ENCODE measurements around the gene ITK.

The ITK gene

DNA sequence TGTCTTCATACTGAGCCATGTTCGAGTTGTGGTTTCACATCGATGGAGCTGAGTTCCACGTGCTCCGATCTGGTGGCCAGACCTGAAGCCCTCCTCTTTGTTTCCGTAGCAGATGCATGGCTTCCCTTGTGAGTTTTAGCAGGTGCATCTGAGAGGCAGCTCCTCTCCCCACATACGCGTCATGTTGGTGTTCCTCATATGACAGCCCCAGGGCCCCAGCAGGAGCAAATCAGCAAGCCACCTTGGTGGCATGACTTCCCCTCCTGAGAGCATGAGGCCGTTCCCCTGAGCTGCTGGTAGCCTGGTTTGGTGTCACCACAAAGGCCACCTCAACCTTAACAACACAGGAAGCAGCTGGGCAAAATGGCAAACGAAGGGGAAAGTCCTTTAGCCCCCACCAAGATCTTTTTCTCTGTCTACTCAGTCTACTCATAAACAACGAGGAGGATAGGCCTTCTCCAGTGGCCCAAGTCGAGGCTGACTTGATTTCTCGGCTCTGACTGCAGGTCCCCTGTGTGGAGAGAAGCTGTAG is 91.2 kb downstream of the ITK start:
- no peak overlapping the region for H2AFZ ChIP-seq (ENCODE audit: low read depth, low read length)
- no peak overlapping the region for H3K4me3 ChIP-seq (ENCODE audit: low read length)
- peaks cover 11% of the 10 kb centered on the region for H3K36me3 ChIP-seq (ENCODE audit: insufficient read depth, low read length)
- peaks cover 22% of the 10 kb centered on the region for H3K4me1 ChIP-seq (ENCODE audit: insufficient read depth, low read length)
- peaks cover 3% of the 10 kb centered on the region for H3K9me3 ChIP-seq (ENCODE audit: low read length)
- no peaks in the 10 kb centered on the region for H3K27me3 ChIP-seq (ENCODE audit: insufficient read depth, low read length)

DNA sequence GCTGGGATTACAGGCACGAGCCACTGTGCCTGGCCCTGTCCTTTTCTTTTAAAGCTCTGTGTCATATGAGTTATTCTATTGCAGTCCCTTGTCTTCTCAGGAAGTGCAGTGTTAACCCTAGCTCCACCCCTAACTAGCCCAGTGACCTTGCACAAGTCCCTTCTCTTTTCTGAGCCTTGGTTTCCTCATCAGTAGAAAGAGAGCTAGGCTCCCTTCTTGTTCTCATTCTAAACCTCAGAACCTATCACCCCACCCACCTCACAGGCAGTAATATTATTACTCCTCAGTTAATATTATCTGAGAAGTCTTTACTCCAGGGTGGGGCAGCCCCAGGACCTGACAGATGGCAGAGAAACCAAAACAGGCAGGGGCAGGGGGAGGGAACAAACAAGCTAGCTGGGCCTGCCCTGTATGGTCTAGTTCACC is 92.5 kb downstream of the ITK start:
- Histone ChIP-seq H3K4me3 (ENCODE audit: low read length) (no peak overlapping the region), H3K4me1 (ENCODE audit: insufficient read depth, low read length) (peaks cover 8% of the 10 kb centered on the region), H3K27me3 (ENCODE audit: insufficient read depth, low read length) (no peaks in the 10 kb centered on the region), H3K36me3 (ENCODE audit: insufficient read depth, low read length) (peaks cover 11% of the 10 kb centered on the region), H3K9me3 (ENCODE audit: low read length) (peaks cover 3% of the 10 kb centered on the region), H2AFZ (ENCODE audit: low read depth, low read length) (no peak overlapping the region)

DNA sequence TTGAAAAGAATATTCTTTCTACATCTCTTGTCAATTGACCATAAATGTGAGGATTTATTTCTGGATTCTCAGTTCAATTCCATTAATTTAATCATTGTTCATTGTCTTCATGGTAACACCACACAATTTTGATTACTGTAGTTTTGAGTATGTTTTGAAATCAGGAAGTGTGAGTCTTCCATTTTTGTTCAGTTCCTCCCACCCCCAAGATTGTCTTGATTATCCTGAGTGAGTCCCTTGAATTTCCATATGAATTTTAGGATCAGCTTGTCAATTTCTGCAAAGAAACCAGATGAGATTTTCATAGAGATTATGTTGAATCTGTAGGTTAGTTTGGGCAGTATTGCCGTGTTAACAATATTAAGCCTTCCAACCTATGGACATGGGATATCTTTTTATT is 94.8 kb downstream of the ITK start:
- Histone ChIP-seq H3K36me3 (ENCODE audit: insufficient read depth, low read length) (peaks cover 6% of the 10 kb centered on the region), H3K4me1 (ENCODE audit: insufficient read depth, low read length) (no peaks in the 10 kb centered on the region), H3K9me3 (ENCODE audit: low read length) (peaks cover 3% of the 10 kb centered on the region), H3K4me3 (ENCODE audit: low read length) (no peak overlapping the region), H2AFZ (ENCODE audit: low read depth, low read length) (no peak overlapping the region), H3K27me3 (ENCODE audit: insufficient read depth, low read length) (no peaks in the 10 kb centered on the region)

DNA sequence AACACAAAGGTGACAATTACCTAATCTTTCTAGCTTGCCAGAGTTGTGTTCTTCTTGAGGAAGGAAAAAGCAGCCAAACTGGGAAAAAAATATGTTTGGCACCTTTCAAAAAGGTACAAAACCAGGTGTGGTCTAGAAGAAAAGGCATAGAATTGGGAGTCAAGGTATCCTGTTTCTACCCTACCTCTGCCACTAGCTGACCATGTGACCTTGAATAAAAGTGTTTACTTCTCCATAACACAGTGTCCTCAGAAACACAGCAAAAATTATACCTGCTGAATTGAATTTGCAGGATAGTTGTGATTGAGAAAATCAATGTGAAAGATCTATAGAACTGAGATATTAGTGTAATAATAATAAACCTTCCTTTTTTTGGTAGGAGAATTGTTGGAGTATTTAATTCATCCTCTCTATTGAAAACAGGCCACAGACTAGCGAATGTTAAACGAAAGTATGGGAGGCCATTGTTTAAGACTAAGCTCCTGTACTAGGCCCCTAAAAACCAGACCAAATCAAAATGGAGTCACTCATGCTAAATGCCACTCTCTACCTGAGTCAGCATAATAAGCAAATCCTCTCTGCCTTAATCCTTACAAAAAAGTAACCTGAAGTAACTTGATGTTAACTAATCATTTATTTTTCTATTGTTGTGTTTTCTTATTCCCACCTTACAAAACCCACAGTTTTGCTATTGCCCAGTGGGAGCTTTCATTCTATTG is 97.8 kb downstream of the ITK start:
- H2AFZ ChIP-seq (ENCODE audit: low read depth, low read length) = no peak overlapping the region
- H3K36me3 ChIP-seq (ENCODE audit: insufficient read depth, low read length) = no peaks in the 10 kb centered on the region
- H3K4me1 ChIP-seq (ENCODE audit: insufficient read depth, low read length) = no peaks in the 10 kb centered on the region
- no peak overlapping the region for H3K4me3 ChIP-seq (ENCODE audit: low read length)
- peaks cover 3% of the 10 kb centered on the region for H3K9me3 ChIP-seq (ENCODE audit: low read length)
- no peaks in the 10 kb centered on the region for H3K27me3 ChIP-seq (ENCODE audit: insufficient read depth, low read length)

DNA sequence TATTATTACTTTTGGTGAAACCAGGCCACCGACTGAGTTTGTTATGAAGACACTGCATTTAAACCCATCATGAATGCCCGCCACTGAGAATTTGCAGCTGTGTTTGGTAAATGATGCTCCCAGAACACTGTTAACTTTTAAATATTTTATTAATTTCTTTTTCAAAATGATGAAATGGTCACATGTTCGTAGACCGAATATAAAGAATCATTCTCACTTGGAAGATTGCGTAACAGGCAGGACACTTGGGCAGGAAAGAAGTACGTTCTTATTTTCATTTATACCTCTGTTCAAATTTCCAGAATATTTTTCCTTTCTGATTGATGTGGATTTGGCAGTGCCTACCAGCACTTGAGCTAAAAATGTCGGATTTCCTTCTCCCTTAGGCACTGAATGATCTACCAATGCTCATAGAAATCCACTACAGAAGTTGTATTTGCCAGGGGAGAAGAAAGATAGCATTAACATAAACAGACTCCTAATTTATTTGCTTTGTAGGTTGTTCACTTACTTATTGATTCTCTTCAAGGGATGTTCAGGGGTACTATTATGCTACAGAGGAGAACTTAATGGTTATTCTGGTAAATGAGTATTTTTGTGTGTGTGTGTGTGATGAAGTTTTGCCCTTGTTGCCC is 99.1 kb downstream of the ITK start:
- H3K27me3 ChIP-seq (ENCODE audit: insufficient read depth, low read length) = no peaks in the 10 kb centered on the region
- no peaks in the 10 kb centered on the region for H3K36me3 ChIP-seq (ENCODE audit: insufficient read depth, low read length)
- no peaks in the 10 kb centered on the region for H3K4me1 ChIP-seq (ENCODE audit: insufficient read depth, low read length)
- H3K9me3 ChIP-seq (ENCODE audit: low read length) = no peaks in the 10 kb centered on the region
- no peak overlapping the region for H2AFZ ChIP-seq (ENCODE audit: low read depth, low read length)
- no peak overlapping the region for H3K4me3 ChIP-seq (ENCODE audit: low read length)

DNA sequence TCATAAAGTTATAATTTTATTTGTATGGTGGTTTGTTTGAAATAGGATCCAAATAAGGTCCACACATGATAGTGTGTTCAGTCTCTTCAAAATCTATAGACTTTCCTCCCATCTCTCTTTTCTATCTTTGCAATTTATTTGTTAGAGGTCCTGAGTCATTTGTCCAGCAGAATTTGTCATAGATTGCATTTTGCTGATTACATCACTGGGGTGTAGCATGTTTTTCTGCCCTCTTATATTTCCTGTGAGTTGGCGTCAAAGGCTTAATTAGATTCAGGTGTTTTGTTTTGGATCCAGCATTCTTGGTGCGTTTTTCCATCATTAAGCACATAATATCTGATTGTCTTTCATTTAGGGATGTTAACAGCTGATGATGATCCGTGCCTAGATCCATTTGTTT is 100.3 kb downstream of the ITK start:
- Histone ChIP-seq H3K27me3 (ENCODE audit: insufficient read depth, low read length) (no peaks in the 10 kb centered on the region), H3K9me3 (ENCODE audit: low read length) (no peaks in the 10 kb centered on the region), H3K4me1 (ENCODE audit: insufficient read depth, low read length) (no peaks in the 10 kb centered on the region), H2AFZ (ENCODE audit: low read depth, low read length) (no peak overlapping the region), H3K4me3 (ENCODE audit: low read length) (no peak overlapping the region), H3K36me3 (ENCODE audit: insufficient read depth, low read length) (peaks cover 9% of the 10 kb centered on the region)

DNA sequence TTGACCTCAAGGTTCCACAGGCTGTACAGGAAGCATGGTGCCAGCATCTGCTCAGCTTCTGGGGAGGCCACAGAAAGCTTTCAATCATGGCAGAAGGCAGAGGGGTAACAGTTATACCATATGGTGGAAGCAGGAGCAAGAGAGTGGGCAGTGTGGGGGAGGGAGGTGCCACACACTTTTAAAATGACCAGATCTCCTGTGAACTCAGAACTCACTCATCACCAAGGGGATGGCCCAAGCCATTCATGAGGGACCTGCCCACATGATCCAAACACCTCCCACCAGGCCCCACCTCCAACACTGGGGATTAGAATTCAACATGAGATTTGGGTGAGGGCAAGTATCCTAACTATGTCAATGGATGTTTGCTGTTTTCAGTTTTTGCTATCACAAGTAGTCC is 101.5 kb downstream of the ITK start:
- H2AFZ ChIP-seq (ENCODE audit: low read depth, low read length) = no peak overlapping the region
- no peaks in the 10 kb centered on the region for H3K27me3 ChIP-seq (ENCODE audit: insufficient read depth, low read length)
- no peaks in the 10 kb centered on the region for H3K9me3 ChIP-seq (ENCODE audit: low read length)
- no peak overlapping the region for H3K4me3 ChIP-seq (ENCODE audit: low read length)
- H3K36me3 ChIP-seq (ENCODE audit: insufficient read depth, low read length) = peaks cover 16% of the 10 kb centered on the region
- H3K4me1 ChIP-seq (ENCODE audit: insufficient read depth, low read length) = no peaks in the 10 kb centered on the region

DNA sequence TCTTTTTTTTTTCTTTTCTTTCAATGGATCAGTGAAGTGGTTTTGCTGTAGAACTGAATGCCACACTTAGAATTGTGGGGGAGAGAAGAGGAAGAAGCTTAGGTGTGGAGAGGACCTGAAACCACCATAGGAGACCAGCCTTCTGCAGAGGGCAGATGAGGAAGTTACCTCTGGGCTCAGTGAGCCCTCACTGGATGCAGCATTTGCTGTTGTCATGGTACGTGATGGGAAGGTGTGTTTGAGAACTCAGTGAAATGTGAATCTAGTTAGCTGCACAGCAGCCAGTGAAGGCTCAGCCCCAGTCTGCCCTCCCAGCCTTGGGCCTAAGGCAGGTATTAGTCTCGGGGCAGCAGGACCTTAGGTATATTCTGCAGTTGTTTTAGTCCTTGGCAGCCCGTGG is 102.8 kb downstream of the ITK start:
- no peaks in the 10 kb centered on the region for H3K9me3 ChIP-seq (ENCODE audit: low read length)
- H3K4me1 ChIP-seq (ENCODE audit: insufficient read depth, low read length) = no peaks in the 10 kb centered on the region
- H3K27me3 ChIP-seq (ENCODE audit: insufficient read depth, low read length) = no peaks in the 10 kb centered on the region
- peaks cover 29% of the 10 kb centered on the region for H3K36me3 ChIP-seq (ENCODE audit: insufficient read depth, low read length)
- H2AFZ ChIP-seq (ENCODE audit: low read depth, low read length) = no peak overlapping the region
- H3K4me3 ChIP-seq (ENCODE audit: low read length) = no peak overlapping the region

DNA sequence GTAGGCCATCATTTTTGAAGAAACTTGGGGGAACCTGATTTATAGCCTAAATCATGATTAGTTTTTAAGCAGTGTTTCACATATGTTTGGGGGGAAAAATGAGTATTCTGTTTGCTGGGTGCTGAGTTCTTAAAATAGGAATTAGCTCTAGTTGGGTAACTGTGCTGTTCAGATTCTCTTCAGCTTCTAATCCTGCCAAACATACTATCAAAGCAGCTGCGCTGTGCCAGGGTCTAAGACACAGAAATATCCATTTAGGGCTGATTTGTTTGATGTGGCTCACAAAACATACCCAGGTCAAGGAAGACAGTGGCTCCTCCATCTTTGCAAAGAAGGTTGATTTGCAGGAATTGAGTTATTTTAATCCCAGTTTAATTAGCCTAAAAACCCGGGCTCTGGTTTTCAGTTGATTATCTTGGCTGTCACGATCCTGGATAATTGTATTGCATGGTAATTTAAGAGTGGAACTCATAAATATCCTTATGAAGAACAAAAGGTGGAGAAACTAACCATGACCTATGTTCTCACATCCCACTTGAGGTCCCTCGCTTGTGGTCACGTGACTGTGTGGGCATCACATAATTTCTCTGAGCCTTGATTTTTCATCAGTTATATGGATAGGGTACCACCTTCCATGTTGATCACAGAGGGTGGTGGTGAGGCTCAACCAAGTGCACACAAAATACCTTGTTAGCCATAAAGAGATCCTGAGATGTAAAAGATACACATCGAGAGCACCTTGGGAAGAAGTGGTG is 104.0 kb downstream of the ITK start:
- Histone ChIP-seq H3K9me3 (ENCODE audit: low read length) (no peaks in the 10 kb centered on the region), H3K36me3 (ENCODE audit: insufficient read depth, low read length) (peaks cover 40% of the 10 kb centered on the region), H3K4me1 (ENCODE audit: insufficient read depth, low read length) (no peaks in the 10 kb centered on the region), H3K4me3 (ENCODE audit: low read length) (no peak overlapping the region), H3K27me3 (ENCODE audit: insufficient read depth, low read length) (no peaks in the 10 kb centered on the region), H2AFZ (ENCODE audit: low read depth, low read length) (no peak overlapping the region)

DNA sequence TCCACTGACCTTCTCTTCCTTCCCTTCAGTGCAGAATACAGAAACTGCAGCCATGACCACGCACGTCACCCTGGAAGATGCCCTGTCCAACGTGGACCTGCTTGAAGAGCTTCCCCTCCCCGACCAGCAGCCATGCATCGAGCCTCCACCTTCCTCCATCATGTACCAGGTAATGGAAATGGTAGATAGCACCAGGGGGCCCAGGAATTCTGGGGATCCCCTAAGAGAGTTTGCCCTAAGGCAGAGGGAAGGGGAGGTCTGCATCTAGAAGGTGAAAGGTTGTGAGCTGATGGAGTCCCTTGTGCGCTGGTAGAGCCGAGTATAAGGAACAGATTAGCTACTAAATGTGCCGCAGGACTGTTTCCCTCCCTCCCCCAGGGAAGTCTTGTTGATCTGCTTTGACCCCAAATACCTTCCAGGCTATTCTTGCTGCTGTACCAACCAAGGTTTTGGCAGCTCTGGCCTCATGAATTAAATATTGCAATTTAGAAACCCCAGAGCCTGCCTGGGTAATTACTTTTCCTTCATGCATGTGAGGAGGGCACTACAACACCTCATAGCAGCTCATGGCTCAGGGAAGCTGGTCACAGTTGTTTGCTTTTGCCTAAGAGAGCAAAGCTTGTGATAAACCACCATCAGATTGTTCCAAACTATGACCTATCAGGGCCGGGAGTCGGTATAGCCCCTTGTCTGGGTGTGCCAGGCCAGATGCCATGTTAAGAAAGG is 104.8 kb downstream of the ITK start:
- Histone ChIP-seq H3K4me3 (ENCODE audit: low read length) (no peak overlapping the region), H2AFZ (ENCODE audit: low read depth, low read length) (no peak overlapping the region), H3K9me3 (ENCODE audit: low read length) (no peaks in the 10 kb centered on the region), H3K36me3 (ENCODE audit: insufficient read depth, low read length) (peaks cover 48% of the 10 kb centered on the region), H3K27me3 (ENCODE audit: insufficient read depth, low read length) (no peaks in the 10 kb centered on the region), H3K4me1 (ENCODE audit: insufficient read depth, low read length) (no peaks in the 10 kb centered on the region)

DNA sequence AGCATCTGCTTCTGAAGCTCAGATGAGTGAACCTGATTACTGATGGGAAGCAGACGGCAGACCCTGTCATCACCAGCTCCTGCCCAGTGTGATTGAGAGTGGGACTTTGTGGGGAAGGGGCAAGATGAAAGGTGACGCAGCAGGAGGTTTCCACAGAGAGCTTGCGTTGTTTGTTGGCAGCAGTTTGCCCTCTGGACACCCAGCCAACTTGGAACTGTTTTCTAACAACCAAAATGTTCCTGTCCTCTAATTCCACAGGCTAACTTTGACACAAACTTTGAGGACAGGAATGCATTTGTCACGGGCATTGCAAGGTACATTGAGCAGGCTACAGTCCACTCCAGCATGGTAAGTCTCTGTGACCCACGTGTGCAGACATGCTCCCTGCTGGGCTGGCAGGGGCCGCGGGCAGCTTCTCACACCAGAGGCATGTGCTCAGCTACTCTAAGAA is 106.1 kb downstream of the ITK start:
- Histone ChIP-seq H3K4me1 (ENCODE audit: insufficient read depth, low read length) (no peaks in the 10 kb centered on the region), H2AFZ (ENCODE audit: low read depth, low read length) (no peak overlapping the region), H3K27me3 (ENCODE audit: insufficient read depth, low read length) (no peaks in the 10 kb centered on the region), H3K9me3 (ENCODE audit: low read length) (no peaks in the 10 kb centered on the region), H3K36me3 (ENCODE audit: insufficient read depth, low read length) (peaks cover 59% of the 10 kb centered on the region), H3K4me3 (ENCODE audit: low read length) (no peak overlapping the region)

DNA sequence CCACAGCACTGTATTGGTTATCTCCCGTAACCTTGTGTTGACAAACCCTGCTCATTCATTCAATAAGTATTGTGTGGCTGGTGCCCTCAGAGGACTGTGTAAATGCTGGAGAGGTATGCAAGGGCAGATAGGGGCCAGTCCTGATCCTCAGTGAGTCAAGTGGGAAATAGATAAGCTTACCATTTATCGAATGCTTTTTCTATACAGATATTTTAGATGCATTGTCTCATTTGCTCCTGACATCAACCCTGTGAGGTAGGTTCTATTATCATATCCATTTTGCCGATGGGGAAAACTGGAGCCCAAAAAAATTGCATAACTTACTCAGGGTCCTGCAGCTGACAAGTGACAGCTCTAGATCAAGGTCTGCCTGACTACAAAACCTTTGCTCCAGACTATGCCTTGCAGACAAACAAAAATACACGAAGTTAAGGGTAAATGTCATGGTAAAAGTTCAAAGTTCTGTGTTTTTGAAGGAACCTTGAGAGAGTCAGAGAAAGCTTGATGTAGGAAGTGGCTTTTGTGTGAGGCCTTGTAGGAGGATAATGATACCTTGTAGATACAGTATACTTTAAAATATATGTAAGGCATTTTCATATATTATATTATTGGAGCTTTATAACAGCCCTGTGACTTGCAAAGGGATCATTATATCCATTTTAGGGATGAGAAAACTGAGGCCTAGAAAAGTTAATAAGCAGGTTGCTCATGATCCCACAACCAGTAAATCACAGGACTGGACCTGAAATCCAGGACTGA is 107.9 kb downstream of the ITK start:
- H3K4me1 ChIP-seq (ENCODE audit: insufficient read depth, low read length) = no peaks in the 10 kb centered on the region
- no peaks in the 10 kb centered on the region for H3K9me3 ChIP-seq (ENCODE audit: low read length)
- no peaks in the 10 kb centered on the region for H3K27me3 ChIP-seq (ENCODE audit: insufficient read depth, low read length)
- H3K36me3 ChIP-seq (ENCODE audit: insufficient read depth, low read length) = peaks cover 65% of the 10 kb centered on the region
- H3K4me3 ChIP-seq (ENCODE audit: low read length) = no peak overlapping the region
- no peak overlapping the region for H2AFZ ChIP-seq (ENCODE audit: low read depth, low read length)

Measured in neuron (in vitro differentiated cells).